ENCODE data around the gene FHDC1.
"Not testable (repeated sequence)": the region's sequence is repeated elsewhere in the genome, so short reads cannot be mapped to it uniquely, and the experiment has no call there.

The FHDC1 gene, protein sequence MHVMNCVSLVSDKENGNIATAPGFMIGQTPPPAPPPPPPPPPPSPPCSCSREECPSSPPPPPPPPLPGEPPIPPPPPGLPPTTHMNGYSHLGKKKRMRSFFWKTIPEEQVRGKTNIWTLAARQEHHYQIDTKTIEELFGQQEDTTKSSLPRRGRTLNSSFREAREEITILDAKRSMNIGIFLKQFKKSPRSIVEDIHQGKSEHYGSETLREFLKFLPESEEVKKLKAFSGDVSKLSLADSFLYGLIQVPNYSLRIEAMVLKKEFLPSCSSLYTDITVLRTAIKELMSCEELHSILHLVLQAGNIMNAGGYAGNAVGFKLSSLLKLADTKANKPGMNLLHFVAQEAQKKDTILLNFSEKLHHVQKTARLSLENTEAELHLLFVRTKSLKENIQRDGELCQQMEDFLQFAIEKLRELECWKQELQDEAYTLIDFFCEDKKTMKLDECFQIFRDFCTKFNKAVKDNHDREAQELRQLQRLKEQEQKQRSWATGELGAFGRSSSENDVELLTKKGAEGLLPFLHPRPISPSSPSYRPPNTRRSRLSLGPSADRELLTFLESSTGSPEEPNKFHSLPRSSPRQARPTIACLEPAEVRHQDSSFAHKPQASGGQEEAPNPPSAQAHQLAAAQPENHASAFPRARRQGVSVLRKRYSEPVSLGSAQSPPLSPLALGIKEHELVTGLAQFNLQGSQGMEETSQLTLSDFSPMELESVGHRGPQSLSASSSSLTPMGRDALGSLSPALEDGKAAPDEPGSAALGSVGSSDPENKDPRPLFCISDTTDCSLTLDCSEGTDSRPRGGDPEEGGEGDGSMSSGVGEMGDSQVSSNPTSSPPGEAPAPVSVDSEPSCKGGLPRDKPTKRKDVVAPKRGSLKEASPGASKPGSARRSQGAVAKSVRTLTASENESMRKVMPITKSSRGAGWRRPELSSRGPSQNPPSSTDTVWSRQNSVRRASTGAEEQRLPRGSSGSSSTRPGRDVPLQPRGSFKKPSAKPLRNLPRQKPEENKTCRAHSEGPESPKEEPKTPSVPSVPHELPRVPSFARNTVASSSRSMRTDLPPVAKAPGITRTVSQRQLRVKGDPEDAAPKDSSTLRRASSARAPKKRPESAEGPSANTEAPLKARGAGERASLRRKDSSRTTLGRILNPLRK

GRCh38 chr4:152935631-152936445, at the start of gene FHDC1:
FHDC1 (plus strand) TSS chr4:152936323; CDS start chr4:152943058, 6,735 bp downstream.
- DNase-seq: peak in 1 of 2 experiments; percentile 17

GRCh38 chr4:152887981-152888380, 48.1 kb upstream of the FHDC1 start:
- no peak for DNase-seq

DNA sequence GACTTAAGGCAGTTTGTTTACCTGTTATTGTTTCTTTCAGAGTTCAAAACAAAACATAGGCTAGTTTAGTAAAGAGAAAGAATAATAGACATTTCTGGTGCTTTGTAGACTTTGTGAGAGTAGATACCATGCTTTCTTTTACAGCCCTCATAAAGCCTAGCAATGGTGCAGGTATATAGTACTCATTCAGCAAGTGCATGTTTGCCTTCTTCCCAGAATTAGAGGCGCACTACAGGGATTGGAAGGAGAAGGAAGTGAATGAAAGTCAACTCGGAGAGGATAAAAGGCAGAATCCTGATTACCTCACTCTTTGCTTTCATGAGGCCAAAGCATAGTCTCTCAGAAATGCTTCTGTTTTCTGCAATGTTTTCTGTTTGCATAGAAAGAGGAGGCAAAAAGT, 43.1 kb upstream of the FHDC1 start:
- DNase-seq: no peak

- no peak for DNase-seq
Measured at GRCh38 chr4:152894673-152895072, 41.5 kb upstream of the FHDC1 start.

DNA sequence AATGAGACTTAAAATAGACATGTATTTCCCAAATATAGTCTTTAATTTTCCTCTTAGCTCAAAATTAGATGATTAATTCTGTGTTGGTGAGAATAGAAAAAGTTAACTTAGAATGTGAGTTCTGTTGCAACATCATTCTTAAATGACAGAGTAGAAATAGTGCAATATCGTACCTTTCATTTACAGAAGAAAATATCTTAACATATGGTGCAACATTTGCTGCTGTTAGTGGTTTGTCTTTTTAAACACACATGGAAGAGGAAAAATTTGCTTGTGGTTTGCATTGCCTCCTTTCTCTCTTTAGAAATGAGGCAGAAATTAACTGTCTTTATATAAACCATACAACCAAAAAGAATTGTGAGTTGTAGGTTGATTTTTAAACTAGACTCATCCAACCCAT, 39.3 kb upstream of the FHDC1 start:
- DNase-seq: peak; percentile 8 to 33

DNA sequence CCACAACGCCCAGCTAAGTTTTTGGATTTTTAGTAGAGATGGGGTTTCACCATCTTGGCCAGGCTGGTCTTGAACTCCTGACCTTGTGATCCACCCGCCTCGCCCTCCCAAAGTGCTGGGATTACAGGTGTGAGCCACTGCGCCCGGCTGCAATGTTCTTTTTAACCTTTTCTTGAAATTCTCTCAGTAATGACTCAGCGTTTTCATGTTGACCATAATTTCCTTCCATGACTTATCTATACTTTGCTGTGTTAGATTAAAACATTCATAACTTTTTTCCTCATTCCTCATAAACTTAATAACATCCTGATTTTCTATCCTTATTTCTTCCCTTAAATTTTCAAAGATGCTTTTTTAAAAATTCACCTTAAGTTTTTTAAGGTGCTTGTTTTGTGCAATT, 38.0 kb upstream of the FHDC1 start:
- DNase-seq: not testable (repeated sequence)

GRCh38 chr4:152898606-152899005, 37.5 kb upstream of the FHDC1 start:
- no peak for DNase-seq

- no peak for DNase-seq
Measured at GRCh38 chr4:152900395-152900794, 35.7 kb upstream of the FHDC1 start.

- no peak for DNase-seq
Measured at GRCh38 chr4:152901205-152901604, 34.9 kb upstream of the FHDC1 start.

DNA sequence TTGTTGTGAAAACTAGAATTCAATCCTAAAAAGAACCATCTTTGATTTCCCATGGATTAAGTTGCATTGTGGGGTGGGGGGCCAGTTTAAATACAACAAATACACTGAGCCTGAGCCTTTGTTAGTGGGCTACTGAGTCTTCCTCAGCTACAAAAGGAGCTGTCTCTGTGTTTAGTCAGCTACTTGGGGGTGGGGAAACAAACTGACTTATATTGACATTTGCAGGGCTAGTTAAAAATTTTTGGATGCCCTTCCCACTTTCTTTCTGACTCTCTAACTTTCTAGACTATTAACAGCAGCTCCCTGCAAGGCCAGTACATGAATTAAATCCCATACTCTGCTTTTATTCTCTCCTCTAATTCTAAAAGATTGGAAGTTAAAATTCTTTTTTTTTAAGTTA, 32.5 kb upstream of the FHDC1 start:
- DNase-seq: no peak

DNA sequence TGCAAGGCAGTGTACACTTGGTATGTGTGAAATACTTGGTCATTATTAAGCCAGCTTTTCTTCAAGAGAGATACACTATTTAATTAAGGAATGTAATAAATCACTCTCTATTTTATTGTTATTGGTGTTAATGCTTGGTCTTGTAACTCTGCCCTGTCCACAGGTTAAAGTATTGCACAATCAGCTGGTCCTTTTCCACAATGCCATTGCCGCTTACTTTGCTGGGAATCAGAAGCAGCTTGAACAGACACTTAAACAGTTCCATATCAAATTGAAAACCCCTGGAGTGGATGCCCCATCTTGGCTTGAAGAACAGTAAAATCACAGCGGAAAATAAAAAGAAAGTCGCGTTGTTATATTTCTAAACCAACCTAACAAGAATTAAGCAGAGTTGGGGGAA, 26.2 kb upstream of the FHDC1 start:
- DNase-seq: no peak

GRCh38 chr4:152910521-152910920, 25.6 kb upstream of the FHDC1 start:
- no peak for DNase-seq

- no peak for DNase-seq
Measured at GRCh38 chr4:152917543-152918395, 18.4 kb upstream of the FHDC1 start.

DNA sequence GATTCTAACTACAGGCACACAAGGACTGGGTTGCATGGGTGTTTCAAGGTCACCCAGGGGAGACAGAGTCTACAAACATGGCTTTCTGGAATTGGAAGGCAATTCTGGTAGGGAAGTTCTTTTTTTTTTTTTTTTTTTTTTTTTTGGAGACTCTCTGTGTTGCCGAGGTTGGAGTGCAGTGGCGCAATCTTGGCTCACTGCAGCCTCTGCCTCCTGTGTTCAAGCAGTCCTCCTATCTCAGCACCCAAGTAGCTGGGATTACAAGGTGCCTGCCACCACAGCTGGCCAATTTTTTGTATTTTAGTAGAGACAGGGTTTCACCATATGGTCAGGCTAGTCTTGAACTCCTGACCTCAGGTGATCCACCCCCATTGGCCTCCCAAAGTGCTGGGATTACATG, 16.3 kb upstream of the FHDC1 start:
- no peak for DNase-seq

GRCh38 chr4:152920768-152921167, 15.4 kb upstream of the FHDC1 start:
- DNase-seq: peak; percentile 8 to 14

GRCh38 chr4:152921284-152921683, 14.8 kb upstream of the FHDC1 start:
- no peak for DNase-seq

- no peak for DNase-seq
Measured at GRCh38 chr4:152925851-152926250, 10.3 kb upstream of the FHDC1 start.

GRCh38 chr4:152926959-152927358, 9.2 kb upstream of the FHDC1 start:
- no peak for DNase-seq

GRCh38 chr4:152927737-152928136, 8.4 kb upstream of the FHDC1 start:
- no peak for DNase-seq

GRCh38 chr4:152928286-152928685, 7.8 kb upstream of the FHDC1 start:
- DNase-seq: no peak

DNA sequence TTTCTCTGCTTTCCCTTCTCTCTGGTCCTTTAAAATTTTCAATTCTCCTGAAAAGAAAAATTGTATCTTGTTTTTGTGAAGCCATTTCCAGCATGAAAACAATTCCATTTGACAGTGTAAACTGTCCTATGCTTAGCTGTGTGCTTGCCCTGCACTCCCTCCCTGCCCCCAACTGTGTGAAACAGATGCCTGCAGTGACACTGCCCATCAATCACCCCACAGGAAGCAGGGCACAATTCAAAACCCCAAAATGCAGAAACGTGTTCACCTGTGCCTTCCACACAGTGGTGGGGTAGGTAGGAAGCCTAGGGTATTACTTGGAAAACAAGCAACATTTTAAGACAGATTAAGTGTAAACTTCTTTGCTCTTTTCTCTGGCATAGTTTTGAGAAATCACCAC, 6.2 kb upstream of the FHDC1 start:
- DNase-seq: no peak

DNA sequence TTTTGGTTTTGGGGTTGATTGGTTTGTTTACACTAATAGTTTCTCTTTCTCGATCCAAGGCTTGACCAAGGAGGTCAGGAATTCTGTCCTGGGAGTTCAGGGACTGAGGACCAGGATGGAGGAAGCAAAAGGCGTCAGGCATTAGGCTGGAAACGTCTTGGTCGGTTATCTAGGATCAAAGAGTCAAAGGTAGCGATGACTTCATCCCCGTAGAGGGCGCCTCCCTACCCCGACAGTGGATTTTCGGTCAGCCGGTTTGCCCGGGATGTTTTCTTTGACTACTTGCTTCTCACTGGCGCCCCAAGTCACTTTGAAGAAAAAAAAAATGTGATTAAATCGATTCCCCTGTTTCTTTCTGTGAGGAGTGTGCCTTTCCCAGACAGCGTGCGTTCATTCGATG, 980 bp upstream of the FHDC1 start:
- DNase-seq: no peak

All from Kasumi-1 (cell line).